Measurements from ENCODE around the gene LMTK3. TPM values are rescaled to one million over a fixed set of nuclear protein-coding genes. Genes with fewer than 3 reads are reported as not detected.
"Not testable (repeated sequence)": the region's sequence is repeated elsewhere in the genome, so short reads cannot be mapped to it uniquely, and the experiment has no call there.

The LMTK3 gene
- total RNA-seq, 1 donor from 2014 or later = 0.67 TPM

DNA sequence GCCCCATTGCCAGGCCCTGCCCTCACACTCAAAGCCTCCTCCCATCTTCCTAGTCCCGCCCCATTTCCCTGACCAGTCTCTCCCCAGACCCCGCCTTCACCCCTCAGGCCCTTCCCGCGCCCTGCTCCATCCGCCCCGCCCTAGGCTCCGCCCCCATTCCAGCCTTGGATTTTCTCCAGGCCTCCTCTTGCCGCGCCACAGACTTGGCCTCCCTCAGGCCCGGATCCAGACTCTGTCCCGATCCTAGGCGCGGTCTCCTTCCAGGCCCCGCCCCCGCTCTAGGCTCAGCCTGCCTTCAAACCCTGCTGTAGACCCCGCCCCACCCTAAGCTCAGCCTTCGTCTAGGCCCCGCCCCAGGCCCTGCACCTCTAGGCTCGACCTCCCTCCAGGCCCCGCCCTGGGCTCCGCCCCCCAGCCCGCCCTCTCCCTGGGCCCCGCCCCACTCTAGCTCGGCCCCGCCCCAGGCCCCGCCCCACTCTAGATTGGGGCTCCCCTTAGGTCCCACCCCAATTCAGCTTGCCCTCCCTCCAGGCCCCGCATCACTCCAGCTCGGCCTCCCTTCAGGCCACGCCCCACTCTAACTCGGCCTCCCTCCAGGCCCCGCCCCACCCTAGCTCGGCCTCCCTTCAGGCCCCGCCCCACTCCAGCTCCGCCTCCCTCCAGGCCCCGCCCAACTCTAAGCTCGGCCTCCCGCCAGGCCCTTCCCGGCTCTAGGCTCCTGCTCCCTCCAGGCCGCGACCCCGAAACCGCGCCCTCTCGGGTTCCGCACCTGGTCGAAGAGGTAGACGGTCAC lies 18.5 kb downstream of the LMTK3 start:
- TF ChIP-seq, protein P1, sequence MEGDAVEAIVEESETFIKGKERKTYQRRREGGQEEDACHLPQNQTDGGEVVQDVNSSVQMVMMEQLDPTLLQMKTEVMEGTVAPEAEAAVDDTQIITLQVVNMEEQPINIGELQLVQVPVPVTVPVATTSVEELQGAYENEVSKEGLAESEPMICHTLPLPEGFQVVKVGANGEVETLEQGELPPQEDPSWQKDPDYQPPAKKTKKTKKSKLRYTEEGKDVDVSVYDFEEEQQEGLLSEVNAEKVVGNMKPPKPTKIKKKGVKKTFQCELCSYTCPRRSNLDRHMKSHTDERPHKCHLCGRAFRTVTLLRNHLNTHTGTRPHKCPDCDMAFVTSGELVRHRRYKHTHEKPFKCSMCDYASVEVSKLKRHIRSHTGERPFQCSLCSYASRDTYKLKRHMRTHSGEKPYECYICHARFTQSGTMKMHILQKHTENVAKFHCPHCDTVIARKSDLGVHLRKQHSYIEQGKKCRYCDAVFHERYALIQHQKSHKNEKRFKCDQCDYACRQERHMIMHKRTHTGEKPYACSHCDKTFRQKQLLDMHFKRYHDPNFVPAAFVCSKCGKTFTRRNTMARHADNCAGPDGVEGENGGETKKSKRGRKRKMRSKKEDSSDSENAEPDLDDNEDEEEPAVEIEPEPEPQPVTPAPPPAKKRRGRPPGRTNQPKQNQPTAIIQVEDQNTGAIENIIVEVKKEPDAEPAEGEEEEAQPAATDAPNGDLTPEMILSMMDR (IDR thresholded peaks at IDR 0.05) = no peak
- H3K9me3 Mint-ChIP-seq (ENCODE audit: low read depth) = no peaks in the 10 kb centered on the region
- peaks cover 6% of the 10 kb centered on the region for H3K27me3 Mint-ChIP-seq (ENCODE audit: low read depth)
- H3K4me3 Mint-ChIP-seq (ENCODE audit: unreplicated experiment) = peak overlapping the region; percentile 73
- H3K36me3 Mint-ChIP-seq (ENCODE audit: low read depth) = no peaks in the 10 kb centered on the region
- peaks cover 48% of the 10 kb centered on the region for H3K4me1 Mint-ChIP-seq (ENCODE audit: low read depth)
- no peak for DNase-seq (ENCODE audit: low spot score)
- peak overlapping the region; percentile 88 for H3K27ac Mint-ChIP-seq (ENCODE audit: unreplicated experiment)

GRCh38 chr19:48491793-48492123 lies 19.9 kb downstream of the LMTK3 start:
- DNase-seq (ENCODE audit: low spot score) = no peak
- no peaks in the 10 kb centered on the region for H3K9me3 Mint-ChIP-seq (ENCODE audit: low read depth)
- TF ChIP-seq, protein P1 (IDR thresholded peaks at IDR 0.05) = no peak
- no peak overlapping the region for H3K27ac Mint-ChIP-seq (ENCODE audit: unreplicated experiment)
- peaks cover 57% of the 10 kb centered on the region for H3K4me1 Mint-ChIP-seq (ENCODE audit: low read depth)
- no peaks in the 10 kb centered on the region for H3K36me3 Mint-ChIP-seq (ENCODE audit: low read depth)
- H3K27me3 Mint-ChIP-seq (ENCODE audit: low read depth) = peaks cover 4% of the 10 kb centered on the region
- no peak overlapping the region for H3K4me3 Mint-ChIP-seq (ENCODE audit: unreplicated experiment)

DNA sequence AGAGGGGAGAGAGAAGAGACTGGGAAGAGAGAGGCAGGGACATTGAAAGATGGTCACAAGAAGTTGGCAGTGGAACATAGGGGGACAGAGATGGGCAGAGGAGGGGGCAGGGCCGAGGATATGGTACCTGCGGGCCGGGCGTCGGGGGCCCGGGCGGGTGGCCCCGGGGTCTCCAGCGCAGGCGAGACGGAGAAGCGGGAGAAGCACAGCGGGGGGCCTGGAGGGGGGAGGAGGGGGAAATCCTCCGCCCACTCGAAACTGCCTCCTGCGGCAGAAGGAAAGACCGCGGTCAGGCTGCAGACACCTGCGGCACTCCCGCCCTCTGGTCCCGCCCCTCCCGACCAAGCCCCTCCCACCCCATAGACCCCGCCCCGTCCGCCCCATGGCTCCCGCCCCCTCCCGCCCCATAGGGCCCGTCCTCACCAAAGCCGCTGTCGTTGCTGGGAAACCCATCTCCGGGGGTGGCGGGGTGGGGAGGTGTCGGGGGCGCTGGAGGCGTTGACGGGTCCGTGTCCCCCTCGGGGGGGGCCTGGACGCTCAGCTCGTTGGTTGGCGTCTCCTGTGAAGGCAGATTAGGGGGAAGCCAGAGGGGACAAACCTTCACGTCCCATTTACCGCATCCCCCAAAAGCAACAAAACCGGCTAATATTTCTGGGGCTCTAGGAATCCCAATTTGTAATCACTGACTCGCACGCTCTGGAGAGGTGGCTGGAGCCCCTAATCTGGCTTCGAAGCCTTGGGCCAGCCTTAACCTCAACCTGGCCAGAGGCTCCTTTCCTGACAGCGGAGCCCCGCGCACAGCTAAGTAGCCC lies 20.4 kb downstream of the LMTK3 start:
- peaks cover 61% of the 10 kb centered on the region for H3K4me1 Mint-ChIP-seq (ENCODE audit: low read depth)
- H3K4me3 Mint-ChIP-seq (ENCODE audit: unreplicated experiment) = peak overlapping the region; percentile 40
- TF ChIP-seq, protein P1 (IDR thresholded peaks at IDR 0.05) = no peak
- peaks cover 4% of the 10 kb centered on the region for H3K27me3 Mint-ChIP-seq (ENCODE audit: low read depth)
- H3K9me3 Mint-ChIP-seq (ENCODE audit: low read depth) = no peaks in the 10 kb centered on the region
- no peak overlapping the region for H3K27ac Mint-ChIP-seq (ENCODE audit: unreplicated experiment)
- H3K36me3 Mint-ChIP-seq (ENCODE audit: low read depth) = no peaks in the 10 kb centered on the region
- DNase-seq (ENCODE audit: low spot score) = no peak

DNA sequence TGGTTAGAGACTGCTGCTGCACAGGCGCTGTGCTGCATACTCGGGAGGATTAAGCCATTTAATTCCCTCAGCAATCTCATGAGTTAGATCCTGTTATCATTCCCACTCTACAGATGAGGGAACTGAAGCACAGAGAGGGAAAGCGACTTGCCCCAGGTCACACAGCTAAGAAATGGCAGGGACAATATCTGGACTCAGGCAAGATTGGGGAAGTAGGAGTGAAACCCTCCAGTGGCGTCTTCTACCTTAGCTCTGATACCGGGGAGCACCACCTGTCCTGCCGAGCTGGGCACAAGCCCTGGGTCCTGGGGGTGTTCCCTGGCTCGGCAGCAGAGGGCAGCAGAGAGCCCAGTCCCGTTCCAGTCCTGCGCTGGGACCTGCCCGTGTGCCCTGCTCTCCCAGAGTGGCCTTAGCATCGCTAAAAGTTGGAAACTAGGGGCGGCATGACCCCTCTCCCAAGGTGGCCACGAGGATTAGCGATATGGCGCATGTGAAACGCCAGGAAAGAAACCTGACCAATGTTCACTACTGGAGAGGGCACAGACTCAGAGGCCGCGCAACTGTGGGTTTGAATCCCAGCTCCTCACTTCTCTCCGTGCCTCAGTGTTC lies 21.9 kb downstream of the LMTK3 start:
- H3K4me3 Mint-ChIP-seq (ENCODE audit: unreplicated experiment) = no peak overlapping the region
- no peaks in the 10 kb centered on the region for H3K9me3 Mint-ChIP-seq (ENCODE audit: low read depth)

DNA sequence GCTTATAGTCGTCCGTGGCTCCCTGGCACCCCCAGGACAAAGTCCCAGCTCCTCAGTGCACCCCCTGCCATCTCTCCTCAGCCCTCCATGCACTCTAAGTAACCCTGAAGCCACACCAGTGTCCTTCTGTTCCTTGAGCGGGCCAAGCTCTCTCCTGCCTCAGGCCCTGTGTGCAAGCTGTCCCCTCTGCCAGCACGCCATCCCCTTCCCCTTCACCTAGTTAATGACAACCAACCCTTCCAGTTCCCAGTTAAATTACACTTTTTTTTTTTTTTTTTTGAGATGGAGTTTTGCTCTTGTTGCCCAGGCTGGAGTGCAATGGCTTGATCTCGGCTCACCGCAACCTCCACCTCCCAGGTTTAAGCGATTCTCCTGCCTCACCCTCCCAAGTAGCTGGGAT lies 23.2 kb downstream of the LMTK3 start:
- H3K36me3 Mint-ChIP-seq (ENCODE audit: low read depth); H3K27me3 Mint-ChIP-seq (ENCODE audit: low read depth); H3K9me3 Mint-ChIP-seq (ENCODE audit: low read depth); DNase-seq (ENCODE audit: low spot score): not testable (repeated sequence)
- H3K27ac Mint-ChIP-seq (ENCODE audit: unreplicated experiment) = peak overlapping the region; percentile 95
- peak overlapping the region; percentile 33 for H3K4me3 Mint-ChIP-seq (ENCODE audit: unreplicated experiment)
- peaks cover 57% of the 10 kb centered on the region for H3K4me1 Mint-ChIP-seq (ENCODE audit: low read depth)

More for the DNA sequence above, 21.9 kb downstream of the LMTK3 start:
- H3K27ac Mint-ChIP-seq (ENCODE audit: unreplicated experiment) = no peak overlapping the region
- peaks cover 4% of the 10 kb centered on the region for H3K27me3 Mint-ChIP-seq (ENCODE audit: low read depth)
- DNase-seq (ENCODE audit: low spot score) = no peak
- peaks cover 55% of the 10 kb centered on the region for H3K4me1 Mint-ChIP-seq (ENCODE audit: low read depth)
- TF ChIP-seq, protein P1 (IDR thresholded peaks at IDR 0.05) = peak; percentile 94
- H3K36me3 Mint-ChIP-seq (ENCODE audit: low read depth) = no peaks in the 10 kb centered on the region

Measured in chondrocyte (in vitro differentiated cells).